ENCODE measurements around the gene C3orf33. TPM values are rescaled to one million over a fixed set of nuclear protein-coding genes. Genes with fewer than 3 reads are reported as not detected.
"Not testable (repeated sequence)": the region's sequence is repeated elsewhere in the genome, so short reads cannot be mapped to it uniquely, and the experiment has no call there.

Gene C3orf33, protein sequence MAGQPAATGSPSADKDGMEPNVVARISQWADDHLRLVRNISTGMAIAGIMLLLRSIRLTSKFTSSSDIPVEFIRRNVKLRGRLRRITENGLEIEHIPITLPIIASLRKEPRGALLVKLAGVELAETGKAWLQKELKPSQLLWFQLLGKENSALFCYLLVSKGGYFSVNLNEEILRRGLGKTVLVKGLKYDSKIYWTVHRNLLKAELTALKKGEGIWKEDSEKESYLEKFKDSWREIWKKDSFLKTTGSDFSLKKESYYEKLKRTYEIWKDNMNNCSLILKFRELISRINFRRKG
- total RNA-seq, result 0.84 TPM

DNA sequence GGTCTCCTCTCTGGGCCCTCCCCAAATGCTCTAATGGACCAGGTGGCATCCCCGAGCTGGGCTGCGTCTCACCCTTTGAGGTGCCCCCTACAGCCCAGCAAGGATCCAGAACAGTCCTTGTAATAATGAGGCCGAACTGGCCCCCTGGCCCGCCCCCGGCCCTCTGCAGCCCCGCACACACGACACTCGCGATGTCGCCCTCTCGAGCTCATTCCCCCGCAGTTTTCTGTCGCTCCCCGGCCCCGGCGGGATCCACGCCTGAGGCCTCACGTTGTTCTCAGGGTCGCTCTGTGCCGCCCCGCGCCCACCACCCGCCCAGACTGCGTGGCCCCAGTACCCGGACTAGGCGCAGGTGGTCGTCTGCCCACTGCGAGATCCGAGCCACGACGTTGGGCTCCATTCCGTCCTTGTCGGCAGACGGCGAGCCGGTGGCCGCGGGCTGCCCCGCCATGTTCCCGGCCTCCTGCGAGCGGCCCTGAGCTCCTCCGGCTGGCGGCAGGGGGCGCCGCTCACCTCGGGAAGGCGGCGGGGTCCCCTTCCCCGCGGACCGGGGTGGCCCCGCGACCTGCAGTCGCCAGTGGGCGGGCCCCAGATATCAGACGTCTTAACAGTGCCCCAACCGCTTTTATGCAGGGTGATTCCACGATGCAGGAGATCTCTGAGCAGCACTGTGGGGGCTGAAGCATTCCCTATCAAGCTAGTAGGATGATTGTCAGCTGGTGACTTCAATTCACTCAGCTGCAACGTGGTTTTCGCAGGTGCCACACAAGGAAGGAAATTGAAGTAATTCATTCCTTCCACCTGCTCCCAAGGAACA lies at the start of gene C3orf33:
Gene C3orf33, minus strand, starts transcription at position 477 of the 817 bp plus-strand sequence. Its CDS starts 26 bp downstream, at position 451.
- peak; percentile 87 for ATAC-seq

DNA sequence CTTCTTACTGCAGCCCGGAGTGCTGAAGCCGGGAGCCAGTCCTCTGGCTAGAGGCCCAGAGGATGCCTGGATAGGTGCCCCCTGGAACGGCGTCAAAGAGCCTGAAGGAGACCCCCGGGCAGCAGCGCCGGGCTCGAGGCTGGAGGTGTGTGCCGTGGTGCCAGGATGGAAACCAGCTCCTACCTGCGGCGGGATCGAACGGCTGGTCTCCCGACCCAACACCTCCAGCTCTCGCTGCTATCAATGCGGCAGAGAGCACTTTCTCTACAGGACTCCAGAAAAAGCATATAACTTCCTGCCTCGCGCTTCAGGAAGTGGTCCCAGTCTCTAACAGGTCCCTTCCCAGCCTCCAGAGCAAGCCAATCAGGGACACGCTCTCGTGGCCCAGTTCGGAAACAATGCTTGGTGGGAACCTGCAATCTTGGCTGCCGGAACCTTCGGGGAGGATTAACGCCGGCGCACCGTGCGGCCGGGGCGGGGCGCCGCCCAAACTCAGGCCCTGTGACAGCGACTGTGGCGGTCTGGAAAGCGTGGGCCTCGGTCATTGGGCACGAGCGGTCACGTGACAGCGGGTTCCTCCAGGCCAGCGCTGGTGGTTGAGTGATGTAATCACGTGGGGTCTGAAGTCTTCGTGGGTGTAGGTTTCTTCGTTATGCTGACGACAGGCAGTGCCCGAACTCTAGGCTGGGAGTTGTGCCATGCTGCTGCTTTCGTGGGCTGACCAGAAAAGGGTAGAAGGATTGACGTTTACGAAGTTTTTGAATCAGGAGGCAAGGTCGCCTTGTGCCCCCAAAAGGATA lies 48.3 kb upstream of the C3orf33 start, which contains the start of gene SLC33A1:
Gene SLC33A1, minus strand, starts transcription at position 287 of the 800 bp plus-strand sequence. CDS start 430 bp downstream, outside the sequence.
- peak; percentile 100 for ATAC-seq

DNA sequence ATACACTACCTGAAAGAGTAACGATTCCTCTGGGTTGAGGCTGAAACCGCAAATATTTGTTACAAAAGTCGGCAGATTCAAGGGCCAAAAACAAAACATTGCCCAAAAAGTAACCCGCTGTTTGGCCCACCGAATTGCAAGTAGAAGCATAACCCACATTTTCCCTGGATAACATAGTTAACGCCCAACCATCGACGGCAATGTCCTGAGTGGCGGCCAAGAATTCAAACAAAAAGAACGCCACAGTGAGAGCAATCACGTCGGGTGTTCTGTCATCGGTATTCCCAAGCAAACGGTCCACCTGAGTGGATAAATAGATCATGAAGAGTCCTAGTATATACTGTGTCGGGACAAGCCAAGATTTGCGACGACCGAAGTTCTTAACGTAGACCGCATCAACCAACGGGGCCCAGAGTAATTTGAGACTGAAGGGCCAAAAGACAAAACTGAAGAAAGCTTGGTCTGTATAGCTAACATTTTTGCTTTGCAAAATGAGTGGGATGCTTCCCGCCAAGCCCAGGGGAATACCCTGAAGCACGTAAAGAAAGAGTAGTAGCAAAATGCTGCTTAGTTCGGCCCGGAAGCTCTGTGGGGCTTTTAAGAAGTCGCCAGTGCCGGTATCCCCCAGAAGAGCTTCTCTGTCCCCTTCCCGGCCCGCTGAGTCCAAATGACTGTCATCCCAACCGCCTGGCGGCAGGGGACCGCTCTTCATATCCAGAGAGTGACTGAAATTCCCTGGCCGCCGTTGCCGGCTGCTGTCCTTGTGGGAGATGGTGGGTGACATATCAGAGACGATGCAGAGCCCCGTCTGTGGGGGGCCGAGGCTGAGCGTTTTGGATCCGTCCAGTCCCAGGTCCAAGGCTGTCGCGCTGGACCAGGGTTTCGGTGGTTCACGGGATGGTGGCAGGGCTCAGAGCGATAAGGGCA lies 47.4 kb upstream of the C3orf33 start:
- ATAC-seq, result no peak

DNA sequence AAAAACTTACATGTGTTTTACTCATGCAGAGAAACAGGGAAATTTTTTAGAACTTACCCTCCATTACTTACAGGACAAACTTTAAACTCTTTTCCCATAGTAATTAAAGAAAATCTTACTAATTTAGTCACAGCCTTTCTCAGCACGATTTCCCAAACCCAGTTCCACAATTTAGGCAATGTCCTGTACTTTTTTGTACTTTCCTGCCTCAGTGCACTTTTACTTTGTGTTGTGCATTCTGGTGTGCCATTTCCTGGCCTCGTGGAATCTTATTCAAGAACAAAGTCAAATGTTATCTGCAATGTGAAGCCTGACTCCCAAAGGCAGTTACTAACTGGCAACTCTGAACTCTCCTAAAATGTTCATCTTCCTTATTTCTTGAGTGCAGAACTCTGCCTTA lies 46.3 kb upstream of the C3orf33 start:
- ATAC-seq, result no peak

DNA sequence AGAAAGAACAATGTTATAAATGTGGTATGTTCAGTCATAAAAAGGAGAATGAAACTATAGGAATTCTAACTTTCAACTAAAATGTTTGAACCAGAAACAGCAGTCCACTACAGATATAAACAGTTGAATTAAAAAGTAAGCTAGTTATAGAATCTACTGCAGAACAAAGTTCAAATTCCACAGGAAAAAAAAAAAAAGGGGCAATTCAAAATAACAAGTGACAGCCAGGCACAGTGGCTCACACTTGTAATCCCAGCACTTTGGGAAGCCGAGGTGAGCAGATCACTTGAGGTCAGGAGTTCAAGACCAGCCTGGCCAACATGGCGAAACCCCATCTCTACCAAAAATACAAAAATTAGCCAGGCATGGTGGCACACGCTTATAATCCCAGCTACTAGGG lies 43.3 kb upstream of the C3orf33 start:
- not testable (repeated sequence) for ATAC-seq

DNA sequence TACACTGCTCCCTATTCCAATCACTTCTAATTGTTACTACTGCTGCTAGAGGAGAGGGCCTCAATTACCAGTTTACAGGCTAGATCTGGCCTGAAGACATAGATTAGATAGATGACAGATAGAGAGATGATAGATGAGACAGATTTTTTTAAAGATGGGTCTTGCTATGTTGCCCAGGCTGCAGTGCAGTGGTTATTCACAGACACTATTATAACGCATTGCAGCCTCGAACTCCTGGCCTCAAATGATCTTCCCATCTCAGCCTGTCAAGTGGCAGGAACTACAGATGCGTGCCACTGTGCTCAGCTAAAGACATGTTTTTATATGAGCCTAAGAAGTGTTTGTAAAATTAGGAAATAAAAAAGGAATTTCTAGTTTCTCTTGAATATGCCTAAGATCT lies 41.9 kb upstream of the C3orf33 start:
- no peak for ATAC-seq

DNA sequence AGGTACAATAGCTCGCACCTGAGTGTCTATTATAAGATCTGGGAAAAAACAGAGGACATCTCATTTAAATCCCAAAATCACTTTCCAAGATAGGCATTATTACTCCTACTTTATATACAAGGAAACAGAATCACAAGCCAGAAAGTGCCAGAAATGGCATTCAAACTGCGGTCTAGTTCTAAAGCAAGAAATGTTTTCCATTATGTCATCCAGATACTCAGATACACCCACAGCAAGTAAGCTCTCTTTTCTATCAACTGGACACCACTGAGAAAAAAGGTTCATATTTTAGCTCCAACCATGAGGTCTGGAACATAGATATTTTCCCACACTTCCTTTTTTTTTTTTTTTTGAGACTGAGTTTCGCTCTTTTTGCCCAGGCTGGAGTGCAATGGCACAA lies 40.0 kb upstream of the C3orf33 start:
- no peak for ATAC-seq

DNA sequence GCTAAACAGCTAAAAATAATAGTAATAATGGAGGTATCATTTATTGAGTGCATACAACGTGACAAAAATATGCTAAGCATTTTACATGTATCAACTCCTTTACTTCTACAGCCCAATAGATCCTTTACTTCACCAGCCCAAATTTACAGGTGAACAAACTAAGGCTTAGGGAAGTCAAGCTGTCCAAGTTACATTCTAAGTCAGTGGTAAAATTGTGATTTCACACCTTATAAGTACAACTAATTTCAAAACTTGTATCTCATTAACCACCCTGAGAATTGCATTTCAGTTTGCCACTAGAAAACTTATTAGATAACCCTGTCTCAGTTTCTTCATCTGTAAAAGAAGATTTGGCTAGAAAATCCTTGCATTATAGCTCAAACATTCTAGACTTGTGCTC lies 37.5 kb upstream of the C3orf33 start:
- no peak for ATAC-seq

DNA sequence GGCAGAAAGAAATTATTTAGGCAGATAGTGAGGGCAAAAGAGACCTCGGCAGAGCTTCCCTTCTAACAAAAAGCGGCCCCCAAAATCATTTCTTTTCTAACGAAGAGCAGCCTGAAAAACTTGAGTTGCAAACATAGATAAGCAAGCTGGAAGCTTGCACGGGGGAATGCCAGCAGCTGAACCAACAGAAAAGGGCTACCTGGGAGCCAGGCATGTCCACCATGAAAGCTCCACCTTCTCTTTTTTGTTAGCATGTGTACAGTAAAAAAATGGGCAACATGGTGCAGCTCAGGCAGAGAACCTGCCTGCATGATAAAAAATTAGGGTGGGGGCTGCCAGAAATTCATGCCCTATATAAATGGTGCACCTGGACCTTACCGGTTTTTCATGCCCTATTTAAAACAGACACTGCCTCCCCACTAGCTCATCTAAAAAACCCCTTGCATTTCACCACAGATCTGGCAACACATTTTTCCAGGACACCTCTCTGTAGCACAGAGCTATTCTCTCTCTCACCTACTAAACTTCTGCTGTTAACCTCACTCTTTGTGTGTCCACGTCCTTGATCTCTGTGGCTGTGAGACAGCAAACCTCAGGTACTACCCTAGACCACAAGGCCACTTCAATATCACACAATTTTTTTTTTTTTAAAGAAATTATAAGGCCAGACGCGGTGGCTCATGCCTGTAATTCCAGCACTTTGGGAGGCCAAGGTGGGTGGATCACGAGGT lies 29.4 kb upstream of the C3orf33 start:
- ATAC-seq, result no peak

DNA sequence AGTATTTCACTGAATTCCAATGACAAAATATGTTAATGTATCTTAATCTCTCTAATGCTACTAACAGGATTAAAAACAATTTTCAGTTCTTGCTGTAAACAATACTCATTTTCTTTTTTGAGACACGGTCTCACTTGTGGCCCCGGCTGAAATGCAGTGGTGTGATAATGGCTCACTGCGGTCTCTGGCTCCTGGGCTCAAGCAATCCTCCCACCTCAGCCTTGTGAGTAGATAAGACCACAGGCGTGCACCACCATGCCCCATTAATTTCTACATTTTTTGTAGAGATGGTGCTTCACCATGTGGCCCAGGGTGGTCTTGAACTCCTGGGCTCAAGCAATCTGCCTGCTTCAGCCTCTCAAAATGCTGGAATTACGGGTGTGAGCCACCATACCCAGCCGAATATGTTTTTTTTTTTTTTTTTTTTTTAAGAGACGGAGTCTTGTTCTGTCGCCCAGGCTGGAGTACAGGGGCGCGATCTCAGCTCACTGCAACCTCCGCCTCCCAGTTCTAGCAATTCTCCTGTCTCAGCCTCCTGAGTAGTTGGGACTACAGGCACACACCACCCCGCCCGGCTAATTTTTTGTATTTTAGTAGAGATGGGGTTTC lies 22.5 kb upstream of the C3orf33 start:
- ATAC-seq, result not testable (repeated sequence)

DNA sequence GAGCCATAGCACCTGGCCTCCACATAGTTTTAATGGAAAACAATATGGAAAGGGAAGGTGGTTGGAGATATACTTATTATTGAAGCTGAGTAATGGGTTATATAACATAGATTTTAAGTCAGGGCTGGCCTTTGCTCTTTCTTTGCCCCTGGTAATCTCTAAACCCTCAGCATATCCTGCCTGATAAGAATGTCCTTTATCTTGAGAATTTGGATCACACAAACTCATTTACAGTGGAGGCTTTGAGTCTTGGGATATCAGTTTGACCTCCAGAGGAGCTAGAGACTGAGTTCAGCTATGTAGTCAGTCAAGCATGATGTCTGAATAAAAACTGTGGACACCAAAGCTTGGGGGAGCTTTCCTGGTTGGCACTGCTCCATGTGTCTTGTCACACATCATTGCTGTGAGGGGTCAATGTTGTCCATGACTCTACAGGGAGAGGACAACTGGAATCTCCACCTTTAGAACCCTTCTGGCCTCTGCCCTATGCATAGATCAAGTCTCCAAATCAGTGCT lies 9.0 kb upstream of the C3orf33 start:
- no peak for ATAC-seq

DNA sequence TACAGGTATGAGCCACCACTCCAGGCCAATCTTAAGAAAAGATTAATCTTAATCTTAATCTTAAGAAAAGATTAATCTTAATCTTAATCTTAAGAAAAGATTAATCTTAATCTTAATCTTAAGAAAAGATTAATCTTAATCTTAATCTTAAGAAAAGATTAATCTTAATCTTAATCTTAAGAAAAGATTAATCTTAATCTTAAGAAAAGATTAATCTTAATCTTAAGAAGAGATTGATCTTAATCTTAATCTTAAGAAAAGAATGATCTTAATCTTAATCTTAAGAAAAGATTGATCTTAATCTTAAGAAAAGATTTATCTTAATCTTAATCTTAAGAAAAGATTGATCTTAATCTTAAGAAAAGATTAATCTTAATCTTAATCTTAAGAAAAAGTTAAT lies 7.1 kb upstream of the C3orf33 start:
- not testable (repeated sequence) for ATAC-seq

DNA sequence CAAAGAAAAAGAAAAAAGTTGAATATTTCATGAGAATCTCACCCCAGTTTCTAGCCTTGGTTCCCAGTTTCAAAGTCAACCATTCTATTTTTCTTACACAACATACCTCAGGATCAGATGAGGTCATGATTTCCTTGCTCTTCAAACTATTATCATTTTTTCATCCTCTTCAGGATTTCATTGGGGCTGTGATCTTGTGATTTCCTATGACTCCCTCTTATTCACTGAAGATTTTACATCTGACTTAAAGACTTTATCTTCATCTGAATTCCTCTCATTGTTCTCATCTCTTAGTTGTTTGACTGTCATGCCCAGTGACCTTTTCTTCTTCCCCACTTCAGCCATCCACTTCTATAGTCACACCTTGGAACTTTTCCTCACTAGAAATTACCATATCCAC lies 3.1 kb upstream of the C3orf33 start:
- no peak for ATAC-seq

DNA sequence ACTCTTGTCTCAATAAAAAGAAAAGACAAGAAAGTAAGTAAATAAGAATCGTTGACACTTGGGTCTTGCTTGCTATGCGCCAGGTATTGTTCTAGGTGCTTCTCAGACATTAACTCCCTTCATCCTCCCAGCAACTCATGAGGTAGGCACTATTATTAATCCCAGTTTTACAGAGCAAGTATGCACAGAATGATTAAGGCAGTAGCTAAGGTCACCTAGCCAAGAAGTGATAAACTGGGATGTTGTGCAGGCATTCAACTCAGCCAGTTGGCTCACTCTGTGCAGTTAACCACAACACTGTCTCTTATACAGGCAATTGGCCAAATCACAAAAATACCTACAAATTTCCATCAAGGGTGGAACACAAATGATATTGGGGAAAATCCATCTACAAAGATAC lies 1.7 kb upstream of the C3orf33 start:
- no peak for ATAC-seq

DNA sequence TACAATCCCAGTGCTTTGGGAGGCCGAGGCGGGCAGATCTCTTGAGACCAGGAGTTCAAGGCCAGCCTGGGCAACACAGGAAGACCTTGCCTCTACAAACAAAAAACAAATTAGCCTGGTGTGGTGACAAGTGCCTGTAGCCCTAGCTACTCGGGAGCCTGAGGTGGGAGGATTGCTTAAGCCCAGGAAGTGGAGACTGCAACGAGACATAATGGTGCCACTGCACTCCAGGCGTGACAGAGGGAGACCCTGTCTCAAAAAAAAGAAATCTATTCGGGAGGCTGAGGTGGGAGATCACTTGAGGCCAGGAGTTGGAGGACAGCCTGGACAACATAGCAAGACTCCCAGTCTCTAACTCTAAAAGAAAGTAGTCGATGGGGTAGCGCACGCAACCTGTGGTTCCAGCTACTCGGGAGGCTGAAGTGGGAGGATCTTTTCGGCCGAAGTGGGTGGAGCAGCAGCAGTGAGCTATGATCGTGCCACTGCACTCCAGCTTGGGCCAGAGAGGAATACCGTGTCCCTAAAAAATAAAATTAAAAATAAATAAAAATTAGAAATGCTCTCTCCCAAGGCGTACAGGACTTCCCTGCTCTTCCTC lies 775 bp downstream of the C3orf33 start:
- peak; percentile 59 for ATAC-seq

DNA sequence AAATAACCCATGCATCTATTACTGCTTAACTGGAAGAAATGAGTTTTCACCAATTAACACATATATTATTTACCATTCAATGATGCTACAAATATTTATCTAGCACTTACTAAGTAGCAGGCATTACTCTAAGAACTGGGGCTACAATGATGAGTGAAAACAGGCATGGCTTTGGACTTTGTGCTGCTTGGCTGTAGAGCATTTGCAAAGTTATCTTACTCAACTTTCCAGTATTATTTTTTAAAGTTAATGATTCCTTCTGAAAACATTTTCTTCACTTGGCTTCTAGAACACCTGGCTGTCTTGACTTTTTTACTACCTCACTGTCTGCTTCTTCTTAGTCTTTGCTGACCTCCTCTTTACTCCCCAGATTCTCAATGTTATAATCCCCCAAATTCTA lies 1.8 kb downstream of the C3orf33 start:
- ATAC-seq, result no peak

DNA sequence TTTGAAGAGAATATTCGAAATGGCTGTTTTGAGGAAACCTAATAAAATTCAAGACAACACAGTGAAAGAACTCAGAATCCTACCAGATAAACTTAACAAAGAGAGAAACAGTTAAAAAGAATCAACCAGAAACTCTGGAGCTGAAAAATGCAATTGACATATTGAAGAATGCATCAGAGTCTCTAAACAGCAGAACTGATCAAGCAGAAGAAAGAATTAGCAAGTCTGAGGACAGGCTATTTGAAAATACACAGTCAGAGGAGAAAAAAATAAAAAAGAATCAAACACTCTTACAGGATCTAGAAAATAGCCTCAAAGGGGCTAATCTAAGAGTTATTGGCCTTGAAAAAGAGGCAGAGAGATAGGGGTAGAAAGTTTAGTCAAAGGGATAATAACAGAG lies 13.5 kb downstream of the C3orf33 start:
- no peak for ATAC-seq

DNA sequence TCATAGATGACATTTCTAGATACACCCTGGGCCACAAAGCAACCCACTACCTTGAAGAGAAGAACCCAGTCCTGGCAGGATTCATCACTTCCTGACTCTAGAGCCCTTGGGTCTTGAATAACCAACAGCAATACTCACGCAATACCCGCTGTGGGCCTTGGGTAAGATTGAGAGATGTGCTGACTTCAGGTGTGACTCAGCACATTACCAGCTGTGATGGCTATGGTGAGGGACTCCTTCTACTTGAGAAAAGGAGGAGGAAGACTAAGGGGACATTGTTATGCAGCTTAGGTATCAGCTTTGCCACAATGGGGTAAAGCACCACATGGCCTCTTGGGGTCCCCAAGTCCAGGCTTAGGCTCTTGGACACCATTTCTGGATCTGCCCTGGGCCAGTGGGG lies 14.9 kb downstream of the C3orf33 start:
- ATAC-seq, result no peak

DNA sequence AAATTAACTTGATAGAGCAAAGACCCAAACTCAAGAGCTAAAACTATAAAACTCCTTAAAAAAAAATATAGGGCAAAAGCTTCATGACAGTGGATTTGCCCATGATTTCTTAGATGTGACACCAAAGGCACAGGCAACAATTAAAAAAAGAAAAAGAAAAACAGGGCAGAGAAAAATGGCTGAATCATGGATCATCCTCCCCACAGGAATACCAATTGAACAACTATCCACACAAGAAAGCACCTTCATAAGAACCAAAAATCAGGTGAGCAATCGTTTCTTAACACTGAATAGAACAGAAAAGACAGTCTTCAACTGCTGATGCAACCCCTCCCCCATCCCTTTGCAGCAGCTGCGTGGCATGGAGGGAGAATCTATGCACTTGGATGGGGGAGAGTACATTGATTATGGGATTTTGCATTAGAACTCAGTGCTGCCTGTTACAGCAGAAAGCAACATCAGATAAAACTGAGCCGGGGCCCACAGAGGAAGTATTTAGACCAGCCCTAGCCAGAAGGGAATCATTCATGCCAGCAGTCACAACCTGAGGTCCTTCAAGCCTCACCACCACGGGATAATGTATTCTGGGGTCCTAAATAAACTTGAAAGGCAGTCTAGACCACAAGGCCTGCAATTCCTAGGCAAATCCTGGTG lies 15.7 kb downstream of the C3orf33 start:
- ATAC-seq, result no peak

Measured in esophagus mucosa (tissue), 1 donor.